NT2/D1 (cell line): ENCODE results near the gene CACNA2D2.

ENCODE experiments used
- DNase-seq: peaks from one replicate; pipeline ENCODE4 v3.0.0-alpha.2; 2011; ENCODE audit warnings: low read depth, low spot score
- H3K27me3 ChIP-seq: 2 replicates; pipeline ENCODE4 v1.6.0; 2011; ENCODE audit warnings: mild to moderate bottlenecking; ENCODE audit not compliant: insufficient read length, insufficient read depth
- H3K36me3 ChIP-seq: 2 replicates; pipeline ENCODE4 v1.6.1; 2011; ENCODE audit warnings: mild to moderate bottlenecking, low read length, mixed read lengths; ENCODE audit not compliant: insufficient read depth, insufficient read length
- H3K4me1 ChIP-seq: 2 replicates; pipeline ENCODE4 v1.5.1; 2011; ENCODE audit not compliant: insufficient read depth, insufficient read length
- H3K4me3 ChIP-seq: 2 replicates; pipeline ENCODE4 v1.5.1; 2011; ENCODE audit warnings: low read depth; ENCODE audit not compliant: insufficient read length
- H3K9ac ChIP-seq: 2 replicates; pipeline ENCODE4 v1.6.0; 2011; ENCODE audit warnings: low read depth; ENCODE audit not compliant: insufficient read length
- H3K9me3 ChIP-seq: 2 replicates; pipeline ENCODE4 v1.5.1; 2011; ENCODE audit warnings: mild to moderate bottlenecking, low read length; ENCODE audit not compliant: insufficient read depth
- SUZ12 ChIP-seq: IDR thresholded peaks from 2 replicates; pipeline ENCODE4 v1.6.1; 2011; ENCODE audit not compliant: insufficient read length, insufficient read depth; ENCODE audit errors: extremely low read depth
- YY1 ChIP-seq: IDR thresholded peaks from 2 replicates; pipeline ENCODE4 v1.6.1; 2011; ENCODE audit not compliant: insufficient read length, insufficient read depth
- ZNF274 ChIP-seq: IDR thresholded peaks from 2 replicates; pipeline ENCODE4 v1.6.1; 2011; ENCODE audit warnings: mild to moderate bottlenecking, low read depth, low read length

CACNA2D2 gene

GRCh38 chr3:50533807-50534461 is 30.5 kb upstream of the CACNA2D2 start:
- DNase-seq = no peak
- peaks cover 10% of the 10 kb centered on the region for H3K27me3 ChIP-seq
- no peak for TF ChIP-seq ZNF274
- TF ChIP-seq SUZ12 = no peak
- no peak for TF ChIP-seq YY1
- H3K4me1 ChIP-seq = peaks cover 26% of the 10 kb centered on the region
- H3K9me3 ChIP-seq = no peaks in the 10 kb centered on the region
- peak overlapping the region; percentile 24 for H3K9ac ChIP-seq
- H3K36me3 ChIP-seq = no peaks in the 10 kb centered on the region
- no peak overlapping the region for H3K4me3 ChIP-seq

GRCh38 chr3:50533316-50533715 is 29.9 kb upstream of the CACNA2D2 start:
- H3K36me3 ChIP-seq = no peaks in the 10 kb centered on the region
- H3K9ac ChIP-seq = no peak overlapping the region
- peaks cover 22% of the 10 kb centered on the region for H3K4me1 ChIP-seq
- peaks cover 10% of the 10 kb centered on the region for H3K27me3 ChIP-seq
- no peak for DNase-seq
- no peaks in the 10 kb centered on the region for H3K9me3 ChIP-seq
- H3K4me3 ChIP-seq = no peak overlapping the region
- TF ChIP-seq ZNF274 = no peak
- TF ChIP-seq SUZ12 = no peak
- no peak for TF ChIP-seq YY1

- H3K4me1 ChIP-seq = peaks cover 19% of the 10 kb centered on the region
- peak overlapping the region; percentile 37 for H3K9ac ChIP-seq
- H3K4me3 ChIP-seq = no peak overlapping the region
- H3K27me3 ChIP-seq = peaks cover 10% of the 10 kb centered on the region
- TF ChIP-seq SUZ12 (no peak), ZNF274 (no peak), YY1 (no peak)
- H3K9me3 ChIP-seq = no peaks in the 10 kb centered on the region
- no peak for DNase-seq
- no peaks in the 10 kb centered on the region for H3K36me3 ChIP-seq
Measured at GRCh38 chr3:50532062-50532705, 28.8 kb upstream of the CACNA2D2 start.

GRCh38 chr3:50531201-50531600 is 27.8 kb upstream of the CACNA2D2 start:
- Histone ChIP-seq H3K36me3 (no peaks in the 10 kb centered on the region), H3K27me3 (peaks cover 10% of the 10 kb centered on the region), H3K4me3 (no peak overlapping the region), H3K4me1 (peaks cover 19% of the 10 kb centered on the region), H3K9me3 (no peaks in the 10 kb centered on the region), H3K9ac (no peak overlapping the region)
- DNase-seq = no peak
- no peak for TF ChIP-seq YY1
- TF ChIP-seq ZNF274 = no peak
- no peak for TF ChIP-seq SUZ12

- TF ChIP-seq YY1 = no peak
- no peak for TF ChIP-seq ZNF274
- H3K27me3 ChIP-seq = peaks cover 10% of the 10 kb centered on the region
- no peaks in the 10 kb centered on the region for H3K36me3 ChIP-seq
Measured at GRCh38 chr3:50530001-50530970, 26.9 kb upstream of the CACNA2D2 start.

GRCh38 chr3:50525987-50526386 is 22.6 kb upstream of the CACNA2D2 start:
- DNase-seq = peak; percentile 68
- no peaks in the 10 kb centered on the region for H3K9me3 ChIP-seq
- peaks cover 5% of the 10 kb centered on the region for H3K27me3 ChIP-seq
- H3K36me3 ChIP-seq = no peaks in the 10 kb centered on the region
- no peak overlapping the region for H3K9ac ChIP-seq
- peaks cover 31% of the 10 kb centered on the region for H3K4me1 ChIP-seq
- TF ChIP-seq YY1 (no peak), SUZ12 (no peak), ZNF274 (no peak)
- no peak overlapping the region for H3K4me3 ChIP-seq

More at GRCh38 chr3:50530001-50530970, 26.9 kb upstream of the CACNA2D2 start:
- Histone ChIP-seq H3K9me3 (no peaks in the 10 kb centered on the region), H3K9ac (no peak overlapping the region), H3K4me3 (no peak overlapping the region), H3K4me1 (peaks cover 22% of the 10 kb centered on the region)
- DNase-seq = no peak
